ENCODE data around the gene SPRTN.
"Not testable (repeated sequence)": the region's sequence is repeated elsewhere in the genome, so short reads cannot be mapped to it uniquely, and the experiment has no call there.

SPRTN gene

DNA sequence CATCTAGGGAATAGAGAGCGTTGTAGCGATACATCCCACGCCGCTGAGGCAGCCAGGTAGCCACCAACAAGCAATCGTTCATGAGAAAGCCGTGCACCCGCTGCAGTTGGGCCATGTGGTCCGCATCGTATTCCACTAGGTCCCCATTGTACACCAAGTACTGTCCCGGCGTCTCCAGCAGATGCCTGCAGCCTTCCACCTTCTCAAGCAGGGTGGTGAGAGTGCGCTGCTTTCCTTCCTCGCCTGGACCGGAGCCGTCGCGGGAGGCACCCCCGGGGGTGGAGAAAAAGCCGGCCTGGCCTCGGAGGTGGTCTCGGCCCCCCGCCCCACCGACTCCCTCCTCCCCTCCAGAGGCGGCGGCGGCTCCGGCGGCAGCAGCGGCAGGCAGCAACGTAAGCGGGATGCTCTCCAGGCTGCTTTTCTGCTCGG lies 1.0 kb upstream of the SPRTN start:
- no peak for DNase-seq

DNA sequence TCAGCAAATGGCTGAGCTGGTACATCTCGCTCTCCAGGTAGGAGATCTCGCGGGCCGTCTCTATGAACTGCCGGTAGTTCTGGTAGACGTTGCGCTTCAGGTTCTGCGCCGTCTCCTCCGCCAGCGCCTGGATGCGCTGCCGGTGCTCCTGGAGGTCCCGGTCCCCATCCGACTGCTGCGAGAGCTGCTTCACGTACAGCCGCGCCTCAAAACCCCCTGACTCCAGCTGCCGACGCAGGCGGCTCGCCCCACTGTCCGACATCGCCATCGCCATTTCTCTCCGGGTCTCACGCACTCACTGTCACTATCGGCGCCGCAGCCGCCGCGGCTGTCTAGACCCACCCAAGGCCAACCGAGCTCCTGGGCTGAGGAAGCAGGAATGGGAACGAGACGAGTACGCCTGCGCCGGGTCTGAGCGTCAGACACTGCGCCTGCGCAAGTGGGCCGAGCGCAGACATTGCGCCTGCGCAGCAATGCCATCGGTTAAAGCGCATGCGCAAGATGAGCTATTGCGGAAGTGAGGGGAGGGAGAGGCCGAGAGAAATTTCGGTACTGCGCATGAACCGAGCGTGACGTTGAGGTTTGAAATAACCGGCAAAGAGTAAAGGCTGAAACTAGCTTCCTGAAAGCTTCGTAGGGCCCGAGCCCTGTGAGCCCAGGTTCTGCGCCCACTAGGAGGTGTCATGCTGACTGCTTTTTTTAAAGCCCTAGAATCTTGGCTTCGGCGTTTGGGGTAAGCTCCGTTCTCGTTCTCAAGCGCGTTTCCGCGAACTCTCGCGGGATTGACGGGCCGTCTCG lies 422 bp upstream of the SPRTN start, which contains the start of gene EXOC8:
EXOC8 (minus strand) TSS at position 381 of the 798 bp plus-strand sequence; CDS start at position 274, 107 bp downstream.
- peak; percentile 99 for DNase-seq

DNA sequence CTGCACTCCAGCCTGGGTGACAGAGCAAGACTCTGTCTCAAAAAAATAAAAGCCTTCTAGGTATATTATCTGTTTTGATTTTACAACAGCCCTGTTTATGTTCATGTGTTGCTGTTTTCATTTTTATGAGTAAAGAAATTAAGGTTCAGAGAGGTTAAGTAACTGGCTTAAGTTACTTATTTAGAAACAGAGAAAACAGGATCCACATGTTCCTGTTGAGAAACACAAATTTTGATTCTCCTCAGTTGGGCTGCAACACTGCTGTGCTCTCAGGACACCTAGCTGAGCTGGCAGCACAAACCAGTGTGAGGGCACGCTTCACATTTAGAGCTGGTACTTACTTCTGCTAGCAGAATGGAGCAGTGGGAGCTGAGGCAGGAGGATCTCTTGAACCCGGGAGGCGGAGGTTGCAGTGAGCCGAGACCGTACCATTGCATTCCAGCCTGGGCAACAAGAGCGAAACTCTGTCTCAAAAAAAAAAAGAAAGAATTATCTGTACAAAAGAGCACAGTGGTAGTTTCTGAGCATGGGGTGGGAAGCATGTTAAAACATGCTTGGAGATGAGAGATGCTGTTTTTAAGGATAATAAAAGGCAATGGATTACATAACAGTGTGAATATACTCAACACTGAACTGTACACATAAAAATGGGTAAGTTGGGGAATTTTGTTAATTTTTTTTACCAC lies 2.4 kb downstream of the SPRTN start:
- DNase-seq = no peak

DNA sequence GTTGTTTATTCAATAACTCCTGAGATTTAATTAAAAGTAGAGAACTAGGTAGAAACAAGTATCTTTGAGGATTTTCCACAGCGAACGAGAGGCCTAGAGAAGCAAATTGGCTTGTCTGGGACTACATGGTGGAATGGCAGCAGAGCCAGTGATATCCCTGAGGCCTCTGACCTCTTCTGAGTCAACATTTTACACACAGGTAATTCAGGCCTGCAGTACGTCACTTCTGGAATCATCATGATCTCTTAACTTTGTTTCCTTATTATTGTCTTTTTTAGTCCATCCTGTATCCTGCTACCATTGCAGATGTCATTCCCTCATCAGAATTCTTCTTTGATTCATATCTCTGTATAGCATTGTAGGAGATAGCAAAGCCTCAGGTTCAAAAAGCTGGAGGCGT lies 9.9 kb downstream of the SPRTN start:
- DNase-seq = no peak

DNA sequence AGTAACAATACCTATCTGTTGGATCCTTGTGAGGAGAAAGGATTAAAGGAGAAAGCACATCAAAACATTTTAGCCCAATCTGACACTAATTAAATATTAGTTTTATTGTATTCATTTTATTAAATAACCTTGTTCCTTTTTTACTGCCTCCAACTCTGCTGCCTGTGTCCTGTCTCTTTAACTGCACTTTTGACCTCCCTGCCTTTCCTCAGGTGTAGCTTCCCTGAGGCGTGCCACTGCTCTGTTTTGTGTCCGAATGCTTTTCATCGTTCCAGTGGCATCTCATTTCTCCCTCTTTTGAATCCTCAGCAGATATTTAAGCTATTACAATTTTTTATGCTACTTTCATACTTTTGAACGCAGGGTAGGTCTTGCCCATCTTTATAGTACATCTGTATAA lies 10.3 kb downstream of the SPRTN start:
- DNase-seq = no peak

DNA sequence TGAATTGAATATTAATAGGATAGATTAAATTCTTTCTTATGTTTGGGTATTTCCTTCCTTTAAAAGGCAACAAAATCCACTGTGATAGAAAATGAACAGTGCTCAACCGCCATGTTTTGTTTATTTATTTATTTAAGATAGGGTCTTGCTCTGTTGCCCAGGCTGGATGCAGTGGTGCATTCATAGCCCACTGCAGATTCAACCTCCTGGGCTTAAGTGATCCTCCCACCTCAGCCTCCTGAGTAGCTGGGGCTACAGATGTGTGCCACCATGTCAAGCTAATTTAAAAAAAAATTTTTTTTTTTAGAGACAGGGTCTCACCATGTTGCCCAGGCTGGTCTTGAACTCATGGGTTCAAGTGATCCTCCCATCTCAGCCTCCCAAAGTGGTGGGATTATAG lies 10.8 kb downstream of the SPRTN start:
- DNase-seq = not testable (repeated sequence)

DNA sequence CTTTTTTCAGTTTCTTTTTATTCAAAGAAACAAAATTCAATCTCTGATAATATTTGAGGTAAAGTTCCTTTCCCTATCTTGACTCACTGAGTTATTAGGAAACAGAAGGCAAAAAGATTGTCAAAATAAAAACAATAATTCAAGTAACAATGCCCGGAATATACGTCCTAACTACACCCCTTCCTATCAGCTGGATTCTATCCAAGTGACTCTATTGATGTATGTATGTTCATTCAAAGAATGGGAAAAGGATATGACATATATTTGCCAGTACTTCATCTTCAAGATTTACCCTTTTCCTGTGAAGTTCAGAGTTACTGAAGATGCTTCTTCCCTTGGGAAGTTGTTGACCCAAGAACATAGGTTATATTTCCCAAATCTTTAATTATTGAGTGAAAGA lies 13.7 kb downstream of the SPRTN start:
- no peak for DNase-seq

DNA sequence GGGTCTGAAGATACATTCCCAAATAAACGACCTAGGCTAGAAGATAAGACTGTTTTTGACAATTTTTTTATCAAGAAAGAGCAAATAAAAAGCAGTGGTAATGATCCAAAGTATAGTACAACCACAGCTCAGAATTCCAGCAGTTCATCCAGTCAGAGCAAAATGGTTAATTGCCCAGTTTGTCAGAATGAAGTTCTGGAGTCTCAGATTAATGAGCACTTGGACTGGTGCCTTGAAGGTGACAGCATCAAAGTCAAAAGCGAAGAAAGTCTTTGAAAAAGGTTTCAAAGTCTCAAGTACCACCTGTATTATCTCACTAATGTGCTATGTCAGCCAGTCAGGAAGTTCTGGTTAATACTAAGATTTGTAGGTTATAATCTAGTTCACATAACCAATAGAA lies 15.0 kb downstream of the SPRTN start:
- no peak for DNase-seq

DNA sequence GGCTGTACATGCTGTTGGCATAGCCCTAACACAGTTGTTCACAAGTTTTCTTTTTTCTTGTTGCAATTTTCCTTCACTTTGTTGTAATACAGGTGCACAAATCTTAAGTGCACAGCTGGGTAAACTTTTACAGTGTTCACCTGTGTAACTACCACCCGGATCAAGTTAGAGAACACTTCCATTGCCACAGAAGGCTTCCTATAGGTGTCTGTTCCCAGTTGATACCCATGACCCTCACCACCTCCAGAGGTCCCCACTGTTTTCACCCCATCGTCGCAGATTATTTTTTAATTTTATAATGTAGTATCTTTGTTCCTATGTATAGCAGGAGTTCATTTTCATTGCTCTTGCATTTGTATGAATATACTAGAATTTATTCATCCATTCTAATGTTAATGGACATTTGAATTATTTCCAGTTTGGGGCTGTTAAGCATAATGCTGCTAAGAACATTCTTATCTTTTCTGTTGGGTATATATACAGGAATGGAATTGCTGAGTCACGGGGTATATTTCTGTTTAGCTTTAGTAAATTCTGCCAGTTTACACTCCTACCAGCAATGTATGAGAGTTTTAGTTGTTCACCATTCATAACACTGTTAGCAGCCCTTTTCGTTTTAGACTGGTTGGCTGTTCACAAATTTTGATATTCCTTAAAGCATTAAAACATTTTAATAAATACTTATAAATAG lies 16.4 kb downstream of the SPRTN start:
- DNase-seq = no peak

DNA sequence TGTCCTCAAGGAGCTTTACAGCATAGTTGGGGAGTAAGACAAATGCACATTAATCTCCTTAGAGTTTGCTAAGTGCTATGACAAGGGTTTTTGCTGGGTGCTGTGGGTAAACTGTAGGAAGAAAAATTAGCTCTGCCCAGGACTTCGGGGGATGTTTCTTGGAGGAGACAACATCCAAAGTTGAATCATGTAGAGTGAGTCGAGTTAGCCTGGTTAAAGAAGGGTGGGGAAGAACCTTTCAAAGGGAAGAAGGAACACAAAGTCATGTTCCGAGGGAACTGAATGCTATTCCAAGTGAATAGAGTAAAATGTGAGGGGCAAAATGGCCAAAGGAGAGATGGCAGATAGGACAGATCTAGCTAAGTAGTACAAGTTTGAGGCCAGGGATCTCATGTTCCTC lies 17.1 kb downstream of the SPRTN start:
- DNase-seq = no peak

DNA sequence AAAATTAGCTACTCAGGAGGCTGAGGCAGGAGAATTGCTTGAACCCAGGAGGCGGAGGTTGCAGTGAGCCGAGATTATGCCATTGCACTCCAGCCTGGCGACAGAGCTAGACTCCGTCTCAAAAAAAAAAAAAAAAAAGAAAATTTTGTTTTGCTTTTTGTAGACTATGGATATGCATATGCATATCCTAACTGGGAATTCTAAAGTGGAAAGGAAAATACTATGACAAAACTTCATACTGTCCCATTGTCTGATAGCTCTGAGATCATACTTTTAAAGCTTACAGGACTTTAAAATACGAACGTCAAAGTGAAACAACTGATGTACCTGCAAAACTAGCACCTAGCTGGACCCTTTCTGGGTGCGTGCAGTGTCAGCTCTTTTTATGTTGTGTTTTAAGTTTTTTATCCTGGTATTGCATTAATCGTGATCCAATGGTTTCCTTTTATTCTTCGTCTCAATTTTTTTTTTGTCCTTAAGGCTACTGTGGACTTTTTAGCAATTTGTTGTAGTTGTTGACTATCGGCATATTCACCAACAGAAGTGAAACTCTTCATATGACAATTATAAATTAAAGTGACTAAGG lies 19.2 kb downstream of the SPRTN start:
- no peak for DNase-seq

DNA sequence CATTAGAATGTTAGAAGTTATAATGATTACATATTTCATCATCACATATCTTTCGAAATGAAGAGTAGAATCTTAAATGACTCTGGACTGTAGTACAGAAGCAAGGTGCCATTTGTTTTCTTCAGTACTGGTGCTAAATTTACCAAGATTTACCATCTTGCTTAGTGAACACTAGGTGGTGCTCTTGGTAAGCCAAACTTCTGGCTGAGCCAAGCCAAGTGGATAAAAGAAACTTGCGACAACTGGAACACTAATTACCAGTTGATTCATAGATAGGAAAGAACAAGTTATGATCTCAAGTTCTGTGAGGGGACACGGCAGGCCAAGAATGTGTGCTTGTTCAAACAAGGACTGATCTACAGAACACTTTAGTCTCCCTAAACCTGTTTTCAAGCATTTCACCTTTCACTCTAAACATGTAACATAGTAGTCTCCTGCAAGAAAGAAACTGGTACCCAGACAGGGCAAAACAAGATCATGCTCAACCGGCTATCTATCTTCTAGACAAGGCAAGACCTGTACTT lies 19.8 kb downstream of the SPRTN start:
- DNase-seq = peak; percentile 89

DNA sequence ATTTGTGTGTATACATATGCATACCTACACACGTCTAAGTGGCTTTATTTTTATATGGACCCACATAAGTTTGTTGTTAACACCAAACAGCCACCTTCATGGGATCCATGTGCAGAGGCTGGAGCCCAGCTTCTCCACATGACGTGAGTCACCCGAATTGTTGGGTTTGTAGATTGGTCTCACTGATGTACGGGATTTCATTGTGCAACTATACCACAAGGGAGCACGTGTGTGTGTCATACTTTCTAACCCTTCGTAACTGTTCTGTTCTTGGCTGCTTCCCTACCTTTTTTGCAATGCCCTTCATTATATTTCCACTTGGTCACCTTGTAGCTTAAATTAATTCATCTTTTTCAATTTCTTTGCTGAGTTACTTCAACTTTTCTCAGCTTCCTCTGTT lies 21.0 kb downstream of the SPRTN start:
- DNase-seq = no peak

DNA sequence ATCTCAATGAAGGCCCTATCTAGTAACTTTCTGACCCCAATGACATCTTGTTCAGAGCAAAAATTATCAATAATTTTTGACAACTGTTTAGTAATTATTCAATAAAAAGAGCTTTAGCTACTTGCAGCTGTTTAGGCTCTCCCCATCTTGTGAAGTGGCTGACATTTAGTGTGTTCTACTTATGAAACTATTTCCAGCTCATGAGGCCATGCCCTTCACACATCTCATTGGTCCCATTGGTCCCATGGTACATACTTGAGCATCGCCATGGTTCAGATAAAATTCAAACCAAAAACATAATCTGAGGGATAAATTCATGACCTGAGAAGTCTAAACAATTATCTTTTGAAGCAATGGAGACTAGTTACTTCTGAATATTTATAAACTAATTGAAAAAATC lies 24.2 kb downstream of the SPRTN start:
- no peak for DNase-seq

DNA sequence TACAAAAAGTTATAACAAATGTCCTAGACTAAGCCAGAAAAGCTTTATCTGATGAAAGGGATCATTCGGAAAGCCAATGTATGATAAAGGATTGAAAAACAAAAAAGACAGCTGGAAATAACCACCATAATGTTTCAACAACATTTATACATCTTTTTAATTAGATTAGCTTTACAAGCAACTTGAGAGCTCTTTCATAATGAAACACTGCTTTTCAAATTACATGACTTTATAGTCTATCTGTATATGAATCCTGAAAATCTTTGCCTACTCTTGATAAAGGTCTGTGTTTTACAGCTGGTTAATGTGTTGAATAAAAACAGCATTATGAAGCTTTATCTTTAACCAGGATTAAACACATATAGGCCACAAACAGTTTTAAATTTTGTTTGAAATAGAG lies 25.5 kb downstream of the SPRTN start:
- DNase-seq = no peak

DNA sequence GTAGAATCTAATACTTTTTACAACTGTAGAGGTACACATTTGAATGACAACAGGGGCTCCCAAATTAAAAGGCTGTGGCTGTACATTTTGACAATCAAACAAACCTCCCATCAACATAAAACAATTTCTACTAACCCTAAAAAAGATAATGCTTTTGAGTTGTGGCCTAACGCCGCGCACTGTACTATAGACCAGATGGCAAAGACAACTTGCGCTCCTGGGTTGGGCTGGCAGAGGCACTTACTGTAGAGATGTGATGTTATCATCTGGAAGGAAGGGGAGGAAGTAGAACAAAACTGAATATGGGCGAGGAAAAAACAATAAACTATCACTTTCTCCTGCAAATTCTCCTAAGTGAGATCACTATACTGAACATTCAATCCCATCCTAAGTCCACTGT lies 26.1 kb downstream of the SPRTN start:
- DNase-seq = no peak

DNA sequence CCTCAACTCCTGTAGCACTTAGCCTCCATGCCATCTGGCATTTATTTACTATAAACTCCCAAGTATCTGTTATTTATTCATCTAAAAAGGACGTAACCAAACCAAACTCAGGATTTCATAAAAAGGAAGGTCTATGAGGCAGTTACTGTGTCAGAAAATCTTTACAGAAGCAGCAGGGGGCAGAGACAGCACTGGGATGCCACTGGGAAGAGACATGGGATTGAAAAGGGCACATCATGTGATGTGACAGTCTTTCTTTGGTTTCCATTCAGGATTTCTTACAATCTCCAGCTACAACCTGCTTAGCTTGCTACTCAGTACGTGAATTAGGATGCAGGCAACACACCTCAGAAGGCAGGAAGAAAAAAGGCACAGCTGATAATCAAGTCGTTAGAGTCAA lies 31.2 kb downstream of the SPRTN start:
- DNase-seq = no peak

DNA sequence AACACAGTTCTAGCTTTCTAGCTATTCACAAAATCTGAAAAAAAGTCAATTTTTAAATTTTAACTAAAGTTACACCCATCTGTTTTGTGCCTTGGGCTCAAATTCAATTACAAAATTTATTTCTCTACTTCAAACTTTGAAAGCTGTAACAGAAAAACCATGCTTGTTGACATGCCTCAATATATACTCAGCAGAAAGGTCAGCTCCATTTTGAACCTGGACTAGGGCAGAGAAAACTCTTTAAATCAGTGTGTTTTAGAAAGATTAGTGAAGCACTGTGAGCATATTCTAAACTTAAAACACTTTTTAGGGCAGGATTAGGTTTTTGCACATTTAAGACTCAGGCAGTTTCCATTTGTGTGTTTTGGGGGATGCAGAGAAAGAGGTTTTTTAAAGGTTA lies 34.4 kb downstream of the SPRTN start:
- DNase-seq = no peak

DNA sequence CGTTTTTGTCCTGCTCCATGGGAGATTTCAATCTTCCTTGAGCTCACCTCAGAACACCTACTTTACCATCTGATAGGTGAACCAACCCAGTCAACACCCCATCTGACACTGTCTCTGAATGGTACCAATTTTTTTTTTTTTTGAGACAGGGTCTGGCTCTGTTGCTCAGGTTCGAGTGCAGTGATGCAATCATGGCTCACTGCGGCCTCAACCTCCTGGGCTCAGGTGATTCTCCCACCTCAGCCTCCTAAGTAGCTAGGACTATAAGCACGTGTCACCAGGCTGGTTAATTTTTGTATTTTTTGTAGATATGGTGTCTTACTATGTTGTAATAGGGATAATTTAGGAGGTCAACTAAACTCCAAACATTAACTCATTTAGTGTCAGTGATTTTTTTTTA lies 36.3 kb downstream of the SPRTN start:
- DNase-seq = no peak

DNA sequence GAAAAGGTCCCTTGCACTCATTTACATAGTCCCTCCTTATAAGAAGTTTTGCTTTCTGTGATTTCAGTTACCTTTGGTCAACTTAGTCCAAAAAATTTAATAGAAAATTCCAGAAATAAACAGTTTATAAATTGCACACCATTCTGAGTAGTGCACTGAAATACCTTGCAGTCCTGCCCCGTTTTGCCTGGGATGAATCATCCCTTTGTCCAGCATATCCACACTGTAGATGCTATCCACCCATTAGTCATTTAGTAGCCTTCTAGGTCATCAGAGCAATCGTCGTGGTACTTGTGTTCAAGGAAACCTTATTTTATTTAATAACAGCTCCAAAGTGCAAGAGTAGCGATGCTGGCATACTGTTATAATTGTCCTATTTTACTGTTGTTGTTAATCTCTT lies 38.0 kb downstream of the SPRTN start:
- DNase-seq = no peak

DNA sequence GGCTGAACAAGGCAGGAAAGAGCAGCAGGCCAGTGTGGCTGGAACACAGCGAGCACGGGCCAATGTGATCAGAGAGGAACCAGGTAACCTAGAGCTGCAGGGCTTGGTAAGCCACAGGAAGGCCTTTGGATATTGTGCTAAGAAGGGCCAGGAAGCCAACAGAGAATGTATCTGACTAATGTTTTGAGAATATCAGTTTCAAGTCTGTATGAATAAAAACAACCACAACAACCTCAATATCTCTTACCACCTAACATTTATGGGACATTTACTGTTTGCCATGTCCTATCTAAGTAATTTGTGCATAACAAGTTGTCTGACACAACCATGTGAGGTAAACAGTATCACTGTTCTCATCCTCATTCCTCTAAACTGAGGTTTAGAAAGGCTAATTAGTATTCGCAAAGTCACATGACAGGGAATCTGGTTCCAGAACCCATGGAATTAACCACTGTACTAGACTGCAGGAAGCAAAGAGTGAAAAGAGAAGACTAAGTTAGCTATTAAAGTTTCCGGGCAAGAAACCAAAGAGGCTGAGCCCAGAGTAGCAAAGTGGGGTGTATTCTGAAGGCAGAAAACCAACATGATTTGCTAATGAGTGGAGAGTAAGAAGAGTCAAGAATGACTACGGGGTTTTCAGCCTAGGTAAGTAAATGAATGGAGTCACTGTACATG lies 38.9 kb downstream of the SPRTN start:
- no peak for DNase-seq

DNA sequence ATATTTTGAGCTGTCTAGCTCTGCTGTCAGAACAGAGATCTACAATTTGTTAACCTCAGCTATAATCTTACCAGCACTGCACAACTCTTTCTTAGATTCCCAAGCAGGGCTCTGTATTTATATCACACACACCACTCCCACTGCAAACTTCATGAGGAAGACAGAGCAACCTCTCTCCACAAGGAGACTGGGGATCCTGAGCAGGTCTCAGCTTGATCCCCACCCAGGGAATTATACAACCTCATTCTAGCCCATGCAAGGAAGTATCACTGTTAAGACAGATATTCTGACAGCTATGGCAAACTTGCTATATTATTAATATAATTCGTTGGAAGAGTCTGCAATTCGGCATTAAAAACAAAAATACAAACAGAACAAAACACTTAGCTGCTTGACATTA lies 43.6 kb downstream of the SPRTN start:
- no peak for DNase-seq

DNA sequence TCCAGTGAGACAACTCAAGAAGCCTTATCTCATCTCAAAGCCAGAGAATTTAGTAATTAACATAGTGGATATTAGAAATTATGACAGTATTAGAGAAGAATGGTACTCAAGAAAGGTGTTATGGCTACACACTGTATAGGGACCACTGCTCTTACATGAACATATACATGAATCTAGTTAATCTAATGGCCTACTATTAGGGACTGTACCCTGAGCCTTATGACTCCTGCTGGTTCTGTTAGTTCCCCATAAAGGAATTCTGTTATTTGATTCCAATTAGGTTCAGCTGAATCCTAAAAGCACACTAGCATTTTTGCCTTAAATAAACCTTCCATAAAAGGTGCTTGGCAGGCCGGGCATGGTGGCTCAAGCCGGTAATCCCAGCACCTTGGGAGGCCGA lies 44.3 kb downstream of the SPRTN start:
- DNase-seq = no peak

Data from NCI-H1694 treated with DMSO at 0.1 percent for 48 hours (cell line).